WTC11 (cell line): ENCODE data around the gene NEO1.

ENCODE experiments used
- ZNF232 ChIP-seq: sonication (generic); formaldehyde crosslinking; IDR thresholded peaks from 2 replicates; pipeline ENCODE4 v1.8.0; 2022; ENCODE audit warnings: mild to moderate bottlenecking, missing genetic modification reagents
- TF ChIP-seq, protein P1 (sequence below): sonication (generic); formaldehyde crosslinking; IDR thresholded peaks from 2 replicates; pipeline ENCODE4 v1.8.1; 2023; ENCODE audit warnings: mild to moderate bottlenecking, missing genetic modification reagents, borderline replicate concordance
- TF ChIP-seq, protein P2 (sequence below): fragments of 200-600 bp; IDR thresholded peaks from 2 replicates; pipeline ENCODE4 v1.8.0; 2022; ENCODE audit warnings: antibody characterized with exemption

DNA sequence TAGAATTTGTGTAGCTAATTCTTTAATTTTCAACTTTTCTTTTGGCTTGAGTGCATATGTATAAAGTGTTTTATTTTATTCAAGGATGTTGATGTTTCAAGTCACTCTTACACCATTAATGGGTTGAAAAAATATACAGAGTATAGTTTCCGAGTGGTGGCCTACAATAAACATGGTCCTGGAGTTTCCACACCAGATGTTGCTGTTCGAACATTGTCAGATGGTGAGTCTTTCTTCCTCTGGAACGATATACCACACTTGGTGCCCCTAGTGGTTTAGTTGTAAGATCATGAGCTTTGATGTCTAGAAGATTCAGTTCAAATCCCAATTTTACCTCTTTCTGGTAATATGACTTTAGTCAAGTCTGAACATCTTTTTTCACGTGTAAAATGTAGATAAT, 197.2 kb downstream of the NEO1 start:
- no peak for TF ChIP-seq ZNF232 (CRISPR knock-in tag)
- TF ChIP-seq, protein P1, sequence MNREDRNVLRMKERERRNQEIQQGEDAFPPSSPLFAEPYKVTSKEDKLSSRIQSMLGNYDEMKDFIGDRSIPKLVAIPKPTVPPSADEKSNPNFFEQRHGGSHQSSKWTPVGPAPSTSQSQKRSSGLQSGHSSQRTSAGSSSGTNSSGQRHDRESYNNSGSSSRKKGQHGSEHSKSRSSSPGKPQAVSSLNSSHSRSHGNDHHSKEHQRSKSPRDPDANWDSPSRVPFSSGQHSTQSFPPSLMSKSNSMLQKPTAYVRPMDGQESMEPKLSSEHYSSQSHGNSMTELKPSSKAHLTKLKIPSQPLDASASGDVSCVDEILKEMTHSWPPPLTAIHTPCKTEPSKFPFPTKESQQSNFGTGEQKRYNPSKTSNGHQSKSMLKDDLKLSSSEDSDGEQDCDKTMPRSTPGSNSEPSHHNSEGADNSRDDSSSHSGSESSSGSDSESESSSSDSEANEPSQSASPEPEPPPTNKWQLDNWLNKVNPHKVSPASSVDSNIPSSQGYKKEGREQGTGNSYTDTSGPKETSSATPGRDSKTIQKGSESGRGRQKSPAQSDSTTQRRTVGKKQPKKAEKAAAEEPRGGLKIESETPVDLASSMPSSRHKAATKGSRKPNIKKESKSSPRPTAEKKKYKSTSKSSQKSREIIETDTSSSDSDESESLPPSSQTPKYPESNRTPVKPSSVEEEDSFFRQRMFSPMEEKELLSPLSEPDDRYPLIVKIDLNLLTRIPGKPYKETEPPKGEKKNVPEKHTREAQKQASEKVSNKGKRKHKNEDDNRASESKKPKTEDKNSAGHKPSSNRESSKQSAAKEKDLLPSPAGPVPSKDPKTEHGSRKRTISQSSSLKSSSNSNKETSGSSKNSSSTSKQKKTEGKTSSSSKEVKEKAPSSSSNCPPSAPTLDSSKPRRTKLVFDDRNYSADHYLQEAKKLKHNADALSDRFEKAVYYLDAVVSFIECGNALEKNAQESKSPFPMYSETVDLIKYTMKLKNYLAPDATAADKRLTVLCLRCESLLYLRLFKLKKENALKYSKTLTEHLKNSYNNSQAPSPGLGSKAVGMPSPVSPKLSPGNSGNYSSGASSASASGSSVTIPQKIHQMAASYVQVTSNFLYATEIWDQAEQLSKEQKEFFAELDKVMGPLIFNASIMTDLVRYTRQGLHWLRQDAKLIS = no peak
- TF ChIP-seq, protein P2, sequence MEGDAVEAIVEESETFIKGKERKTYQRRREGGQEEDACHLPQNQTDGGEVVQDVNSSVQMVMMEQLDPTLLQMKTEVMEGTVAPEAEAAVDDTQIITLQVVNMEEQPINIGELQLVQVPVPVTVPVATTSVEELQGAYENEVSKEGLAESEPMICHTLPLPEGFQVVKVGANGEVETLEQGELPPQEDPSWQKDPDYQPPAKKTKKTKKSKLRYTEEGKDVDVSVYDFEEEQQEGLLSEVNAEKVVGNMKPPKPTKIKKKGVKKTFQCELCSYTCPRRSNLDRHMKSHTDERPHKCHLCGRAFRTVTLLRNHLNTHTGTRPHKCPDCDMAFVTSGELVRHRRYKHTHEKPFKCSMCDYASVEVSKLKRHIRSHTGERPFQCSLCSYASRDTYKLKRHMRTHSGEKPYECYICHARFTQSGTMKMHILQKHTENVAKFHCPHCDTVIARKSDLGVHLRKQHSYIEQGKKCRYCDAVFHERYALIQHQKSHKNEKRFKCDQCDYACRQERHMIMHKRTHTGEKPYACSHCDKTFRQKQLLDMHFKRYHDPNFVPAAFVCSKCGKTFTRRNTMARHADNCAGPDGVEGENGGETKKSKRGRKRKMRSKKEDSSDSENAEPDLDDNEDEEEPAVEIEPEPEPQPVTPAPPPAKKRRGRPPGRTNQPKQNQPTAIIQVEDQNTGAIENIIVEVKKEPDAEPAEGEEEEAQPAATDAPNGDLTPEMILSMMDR = no peak
